Colonic mucosa (tissue), 4 donors: ENCODE results near the gene DRAM2. TPM values are rescaled to one million over a fixed set of nuclear protein-coding genes. Genes with fewer than 3 reads are reported as not detected.

ENCODE experiments used
- DNase-seq: peaks from one replicate; pipeline ENCODE4 v3.0.0-alpha.2; 2020
- H3K27ac ChIP-seq: fragments of 200-600 bp; one replicate; pipeline ENCODE4 v1.8.0; 2021
- H3K27me3 ChIP-seq: fragments of 200-600 bp; one replicate; pipeline ENCODE4 v1.8.0; 2021
- H3K36me3 ChIP-seq: fragments of 200-600 bp; one replicate; pipeline ENCODE4 v1.8.0; 2021
- H3K4me1 ChIP-seq: fragments of 200-600 bp; one replicate; pipeline ENCODE4 v1.8.0; 2021; ENCODE audit warnings: mild to moderate bottlenecking
- H3K4me3 ChIP-seq: fragments of 200-600 bp; one replicate; pipeline ENCODE4 v1.8.0; 2021
- H3K9ac ChIP-seq, 2 donors: one replicate each; pipeline ENCODE4 v1.7.0; 2013; ENCODE audit warnings: control low read depth in 2 of 2, low read depth in 2 of 2, low read length in 2 of 2
- H3K9me3 ChIP-seq: fragments of 200-600 bp; one replicate; pipeline ENCODE4 v1.8.0; 2021
- intact Hi-C: fragments of 100-400 bp; cut with DNase I; formaldehyde crosslinking; loops from one replicate; pipeline ENCODE4 v1.14.1; 2022
- total RNA-seq, 2 donors: library from RNA; stranded (reverse); fragmentation: NEBNext Ultra II Directional in 1 of 2; extraction: Animal tissue kit (Norgen Biotek cat#: 25700) in 1 of 2; gene quantifications; one replicate each; pipeline ENCODE4 v1.2.1, GENCODE V29; 2021
- TF ChIP-seq, protein P1 (sequence below): fragments of 200-600 bp; IDR thresholded peaks from one replicate; pipeline ENCODE4 v1.8.0; 2022; ENCODE audit warnings: antibody characterized with exemption, mild to moderate bottlenecking
- donor health status: healthy.
- donor health status: DM: no; HTN: no; CAD: no.
- donor health status: DM: no; HTN: no; CAD: no.

The DRAM2 gene
- total RNA-seq, 2 donors from 2014 or later, result 35.8 to 88.8 TPM

DNA sequence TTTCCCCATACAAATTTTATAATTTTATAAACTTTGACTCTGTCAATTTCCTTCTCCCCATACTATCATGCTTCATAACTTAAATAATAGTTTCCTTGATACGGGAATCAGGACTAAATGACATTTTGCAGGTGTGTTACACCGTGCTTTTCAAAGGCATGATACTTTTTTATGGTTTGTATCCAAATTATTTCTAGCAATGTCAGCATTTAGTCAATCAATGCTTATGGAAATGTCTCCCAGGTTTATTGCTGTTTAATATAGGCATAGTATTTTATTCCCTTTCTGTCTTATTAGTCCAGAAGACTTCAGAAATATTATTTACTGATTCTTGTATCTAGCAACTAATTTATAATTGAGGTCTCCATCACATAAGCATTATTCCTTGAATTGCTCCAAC is 23.4 kb downstream of the DRAM2 start:
- H3K4me3 ChIP-seq, result no peak overlapping the region
- H3K4me1 ChIP-seq, result no peaks in the 10 kb centered on the region
- intact Hi-C loops, result no loop called here
- no peaks in the 10 kb centered on the region for H3K27me3 ChIP-seq
- H3K27ac ChIP-seq, result no peak overlapping the region
- H3K9me3 ChIP-seq, result no peaks in the 10 kb centered on the region
- no peaks in the 10 kb centered on the region for H3K36me3 ChIP-seq
- TF ChIP-seq, protein P1, sequence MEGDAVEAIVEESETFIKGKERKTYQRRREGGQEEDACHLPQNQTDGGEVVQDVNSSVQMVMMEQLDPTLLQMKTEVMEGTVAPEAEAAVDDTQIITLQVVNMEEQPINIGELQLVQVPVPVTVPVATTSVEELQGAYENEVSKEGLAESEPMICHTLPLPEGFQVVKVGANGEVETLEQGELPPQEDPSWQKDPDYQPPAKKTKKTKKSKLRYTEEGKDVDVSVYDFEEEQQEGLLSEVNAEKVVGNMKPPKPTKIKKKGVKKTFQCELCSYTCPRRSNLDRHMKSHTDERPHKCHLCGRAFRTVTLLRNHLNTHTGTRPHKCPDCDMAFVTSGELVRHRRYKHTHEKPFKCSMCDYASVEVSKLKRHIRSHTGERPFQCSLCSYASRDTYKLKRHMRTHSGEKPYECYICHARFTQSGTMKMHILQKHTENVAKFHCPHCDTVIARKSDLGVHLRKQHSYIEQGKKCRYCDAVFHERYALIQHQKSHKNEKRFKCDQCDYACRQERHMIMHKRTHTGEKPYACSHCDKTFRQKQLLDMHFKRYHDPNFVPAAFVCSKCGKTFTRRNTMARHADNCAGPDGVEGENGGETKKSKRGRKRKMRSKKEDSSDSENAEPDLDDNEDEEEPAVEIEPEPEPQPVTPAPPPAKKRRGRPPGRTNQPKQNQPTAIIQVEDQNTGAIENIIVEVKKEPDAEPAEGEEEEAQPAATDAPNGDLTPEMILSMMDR, result no peak
- no peak for DNase-seq
- no peak overlapping the region for H3K9ac ChIP-seq

DNA sequence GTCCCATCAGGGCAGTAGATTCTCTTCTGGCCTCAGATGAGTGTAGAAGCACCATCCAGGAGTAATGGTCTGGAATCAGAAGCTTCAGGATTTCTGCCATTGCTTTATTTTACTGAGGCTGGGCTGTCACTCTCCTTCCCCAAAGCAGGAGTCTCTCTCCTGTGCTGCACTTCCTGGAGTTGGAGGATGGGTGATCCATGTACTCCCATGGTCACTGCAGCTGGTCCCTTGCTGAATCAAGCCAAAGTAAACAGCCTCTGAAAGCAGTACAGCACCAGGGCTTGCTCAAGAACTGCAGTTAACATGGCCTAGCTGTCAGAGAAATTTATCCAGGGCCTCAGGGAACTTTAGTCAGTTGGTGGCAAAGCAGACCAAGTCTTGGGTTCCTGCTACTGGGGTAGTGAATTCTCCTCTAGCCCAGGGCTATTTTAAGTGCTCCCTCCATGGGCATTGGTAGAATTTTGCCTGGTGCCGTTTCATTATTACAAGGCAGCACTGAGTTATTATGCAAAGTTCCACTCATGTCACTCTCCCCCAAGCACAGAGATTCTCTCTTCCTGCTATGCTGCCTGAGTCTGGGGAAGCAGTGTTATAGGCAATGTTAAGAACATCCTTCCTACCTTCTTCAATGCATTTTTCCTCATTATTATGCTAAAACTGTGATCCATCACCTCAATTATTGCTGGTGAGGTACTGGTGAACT is 29.5 kb downstream of the DRAM2 start:
- no peaks in the 10 kb centered on the region for H3K9me3 ChIP-seq
- H3K27me3 ChIP-seq, result no peaks in the 10 kb centered on the region
- no peak overlapping the region for H3K9ac ChIP-seq
- TF ChIP-seq, protein P1, result no peak
- H3K4me1 ChIP-seq, result no peaks in the 10 kb centered on the region
- H3K27ac ChIP-seq, result no peak overlapping the region
- no peak overlapping the region for H3K4me3 ChIP-seq
- no peaks in the 10 kb centered on the region for H3K36me3 ChIP-seq
- intact Hi-C loops, result no loop called here
- no peak for DNase-seq

DNA sequence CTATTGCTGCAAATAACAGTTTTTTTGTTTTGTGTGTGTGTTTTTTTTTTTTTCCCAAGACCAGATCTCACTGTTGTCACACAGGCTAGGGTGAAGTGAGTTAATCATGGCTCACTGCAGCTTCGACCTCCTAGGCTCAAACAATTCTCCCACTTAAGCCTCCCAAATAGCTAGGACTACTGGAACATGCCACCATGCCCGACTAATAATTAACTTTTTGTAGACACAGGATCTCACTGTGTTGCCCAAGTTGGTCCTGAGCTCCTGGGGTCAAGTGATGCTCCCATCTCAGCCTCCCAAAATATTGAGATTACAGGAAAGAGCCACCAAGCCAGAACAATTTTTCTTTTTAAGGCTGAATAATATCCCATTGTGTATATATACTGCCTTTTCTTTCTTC is 34.9 kb downstream of the DRAM2 start:
- Histone ChIP-seq H3K36me3 (no peaks in the 10 kb centered on the region), H3K4me1 (no peaks in the 10 kb centered on the region), H3K9ac (no peak overlapping the region), H3K4me3 (no peak overlapping the region), H3K27me3 (no peaks in the 10 kb centered on the region), H3K27ac (no peak overlapping the region), H3K9me3 (no peaks in the 10 kb centered on the region)
- intact Hi-C loops, result no loop called here
- no peak for DNase-seq
- TF ChIP-seq, protein P1, result no peak

DNA sequence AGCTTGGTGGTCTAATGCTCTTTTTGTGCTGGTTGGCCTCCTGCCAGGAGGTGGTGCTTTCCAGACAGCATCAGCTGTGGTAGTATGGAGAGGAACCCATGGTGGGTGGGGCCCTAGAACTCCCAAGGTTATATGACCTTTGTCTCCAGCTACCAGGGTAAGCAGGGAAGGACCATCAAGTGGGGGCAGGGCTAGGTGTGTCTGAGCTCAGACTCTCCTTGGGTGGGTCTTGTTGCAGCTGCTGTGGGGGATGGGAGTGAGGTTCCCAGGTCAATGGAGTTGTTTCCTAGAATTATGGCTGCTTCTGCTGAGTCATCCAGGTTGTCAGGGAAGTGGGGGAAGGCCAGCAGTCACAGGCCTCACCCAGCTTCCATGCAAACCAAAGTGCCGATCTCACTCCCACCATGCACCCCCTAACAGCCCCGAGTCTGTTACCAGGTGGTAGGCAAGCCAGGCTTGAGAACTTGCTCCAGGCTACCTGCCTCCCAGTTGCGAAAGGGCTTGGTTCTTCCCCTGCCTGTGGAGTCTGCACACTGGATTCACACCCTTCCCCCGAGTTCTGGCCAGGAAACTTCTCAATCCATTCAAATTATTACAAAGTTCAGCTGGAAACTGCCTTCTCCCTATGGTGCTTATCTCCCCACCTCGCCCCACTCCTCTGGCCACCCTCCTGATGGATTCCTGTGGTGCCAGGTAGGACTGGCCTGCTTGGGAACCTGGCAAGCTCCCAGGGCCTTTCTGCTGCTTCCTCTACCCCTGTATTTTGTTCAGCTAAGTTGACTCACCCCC is 37.8 kb downstream of the DRAM2 start:
- Histone ChIP-seq H3K9me3 (no peaks in the 10 kb centered on the region), H3K4me1 (no peaks in the 10 kb centered on the region), H3K27me3 (no peaks in the 10 kb centered on the region), H3K9ac (no peak overlapping the region), H3K4me3 (no peak overlapping the region), H3K27ac (no peak overlapping the region), H3K36me3 (no peaks in the 10 kb centered on the region)
- TF ChIP-seq, protein P1, result no peak
- peak; percentile 29 for DNase-seq
- intact Hi-C loops, result no loop called here

DNA sequence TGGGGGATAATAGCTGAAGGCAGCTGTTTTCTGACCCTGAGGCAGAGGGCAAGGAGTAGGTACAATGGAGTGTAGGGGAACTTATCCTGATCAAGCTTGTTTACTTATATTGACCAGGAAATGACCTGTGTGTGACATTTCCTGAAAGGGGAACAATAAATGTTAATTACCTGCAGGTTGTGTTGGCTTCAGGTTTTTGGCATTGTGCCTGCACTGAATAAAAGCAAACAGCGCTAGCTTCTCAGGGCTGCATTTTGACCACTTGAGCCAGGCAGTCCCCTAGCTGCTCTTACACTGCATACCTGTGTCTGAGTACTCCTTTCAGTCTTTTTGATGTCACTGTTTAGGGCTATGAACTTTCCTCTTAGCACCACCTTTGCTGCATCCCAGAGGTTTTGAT is 40.6 kb downstream of the DRAM2 start:
- H3K4me3 ChIP-seq, result no peak overlapping the region
- TF ChIP-seq, protein P1, result no peak
- no peaks in the 10 kb centered on the region for H3K9me3 ChIP-seq
- H3K36me3 ChIP-seq, result no peaks in the 10 kb centered on the region
- H3K4me1 ChIP-seq, result no peaks in the 10 kb centered on the region
- no peak overlapping the region for H3K27ac ChIP-seq
- no peak for DNase-seq
- no peaks in the 10 kb centered on the region for H3K27me3 ChIP-seq
- intact Hi-C loops, result no loop called here
- H3K9ac ChIP-seq, result no peak overlapping the region
